HepG2 (cell line): ENCODE results near the gene LITAF. TPM values are rescaled to one million over a fixed set of nuclear protein-coding genes. Genes with fewer than 3 reads are reported as not detected.

Experiments used
- ATAC-seq: fragments of 200-7000 bp; cut with Tn5 transposase; 3 replicates; pipeline ENCODE4 v1.9.1; 2020; ENCODE audit warnings: mild to moderate bottlenecking, moderate library complexity
- BruUV-seq: library from RNA; stranded (reverse); fragments of 400-500 nt; replicated peaks from 2 replicates; lab custom pipeline; 2021; lab: Mats Ljungman, UMichigan
- CTCF ChIA-PET: fragments of 300-600 bp; formaldehyde crosslinking; extraction: SDS; loops from one replicate; lab custom pipeline; 2021; ENCODE audit warnings: low total read pairs, inconsistent platforms, low intra/inter-chr PET ratio; lab: Yijun Ruan, JAX
- POLR2A ChIA-PET: fragments of 350-600 bp; sonication (Branson Sonifier 250); formaldehyde crosslinking; loops from one replicate; lab custom pipeline; 2020; ENCODE audit warnings: antibody characterized with exemption, inconsistent platforms; lab: Yijun Ruan, JAX
- DNase-seq: peaks from one replicate; pipeline ENCODE4 v3.0.0-alpha.2; 2015; ENCODE audit warnings: low spot score
- FAIRE-seq: peaks from 3 replicates; lab custom pipeline; 2011; peaks lifted over from hg19 to GRCh38; lab: Jason Lieb, UNC
- H2AFZ ChIP-seq: one replicate; pipeline ENCODE4 v1.6.1; 2011; ENCODE audit warnings: low read length, inconsistent platforms
- H3K27ac ChIP-seq: fragments of 300-600 bp; 3 replicates; pipeline ENCODE4 v1.8.0; 2011; ENCODE audit warnings: mixed run types, mild to moderate bottlenecking, mixed read lengths, low read length, inconsistent platforms; ENCODE audit not compliant: insufficient read depth; ENCODE audit errors: extremely low read length
- H3K27me3 ChIP-seq, 2 experiments: fragments of 200-600 bp in 1 of 2; 2 replicates in 1 of 2; 3 replicates in 1 of 2; pipeline versions ENCODE4 v1.6.0 to v1.8.0; 2011; ENCODE audit warnings: low read length in 2 of 2, mild to moderate bottlenecking in 2 of 2, moderate library complexity in 2 of 2, inconsistent platforms in 1 of 2; ENCODE audit not compliant: insufficient read depth in 2 of 2, control insufficient read depth in 1 of 2
- H3K36me3 ChIP-seq, 2 experiments: fragments of 200-600 bp in 1 of 2; replicated peaks in 1 of 2; 2 replicates in 1 of 2; 3 replicates in 1 of 2; pipeline versions ENCODE4 v1.5.1 to v1.8.0; 2011; ENCODE audit warnings: low read length in 2 of 2, inconsistent platforms in 1 of 2; ENCODE audit not compliant: insufficient read depth in 2 of 2, control insufficient read depth in 1 of 2
- H3K4me1 ChIP-seq: 2 replicates; pipeline ENCODE4 v1.5.1; 2012; ENCODE audit warnings: low read length, inconsistent platforms; ENCODE audit not compliant: insufficient read depth
- H3K4me2 ChIP-seq: 2 replicates; pipeline ENCODE4 v1.6.0; 2011; ENCODE audit warnings: low read depth, low read length, inconsistent platforms
- H3K4me3 ChIP-seq, 3 experiments: fragments of 200-600 bp in 1 of 3; sonication (generic), shearing (Covaris generic) in 1 of 3; replicated peaks in 1 of 3; 2 replicates each; pipeline ENCODE4 v1.5.1; 2011 to 2016; ENCODE audit warnings: low read length in 3 of 3, inconsistent platforms in 2 of 3, low read depth in 2 of 3, mild to moderate bottlenecking in 2 of 3, control low read depth in 1 of 3, mixed read lengths in 1 of 3; ENCODE audit not compliant: insufficient read depth in 1 of 3
- H3K79me2 ChIP-seq: one replicate; pipeline ENCODE4 v1.6.1; 2011; ENCODE audit warnings: low read length, inconsistent platforms; ENCODE audit not compliant: insufficient read depth
- H3K9ac ChIP-seq: 2 replicates; pipeline ENCODE4 v1.6.0; 2011; ENCODE audit warnings: mild to moderate bottlenecking, low read depth, low read length, inconsistent platforms; ENCODE audit not compliant: insufficient read depth
- H3K9me3 ChIP-seq: 2 replicates; pipeline ENCODE4 v1.5.1; 2012; ENCODE audit warnings: mild to moderate bottlenecking, low read length
- H4K20me1 ChIP-seq: 2 replicates; pipeline ENCODE4 v1.6.0; 2011; ENCODE audit warnings: inconsistent platforms, mild to moderate bottlenecking, low read length, moderate library complexity; ENCODE audit not compliant: insufficient read depth
- DR1 ChIP-seq: sonication (generic); formaldehyde crosslinking; IDR thresholded peaks from 2 replicates; pipeline ENCODE4 v1.8.0; 2021; ENCODE audit warnings: mild to moderate bottlenecking, missing genetic modification reagents, inconsistent platforms
- FOXJ3 ChIP-seq: sonication (generic); formaldehyde crosslinking; IDR thresholded peaks from 2 replicates; pipeline ENCODE4 v1.4.0; 2020; ENCODE audit warnings: missing genetic modification reagents, mild to moderate bottlenecking, borderline replicate concordance
- HOXA3 ChIP-seq: sonication (generic); formaldehyde crosslinking; IDR thresholded peaks from 2 replicates; pipeline ENCODE4 v1.5.0; 2020; ENCODE audit warnings: missing genetic modification reagents
- MTF2 ChIP-seq: sonication (generic); formaldehyde crosslinking; IDR thresholded peaks from 2 replicates; pipeline ENCODE4 v1.5.0; 2020; ENCODE audit warnings: missing genetic modification reagents, borderline replicate concordance
- ZFYVE20 ChIP-seq: sonication (generic); formaldehyde crosslinking; IDR thresholded peaks from 2 replicates; pipeline ENCODE4 v1.8.0; 2023; ENCODE audit warnings: low read depth, mild to moderate bottlenecking, moderate library complexity, missing genetic modification reagents, borderline replicate concordance
- ZNF331 ChIP-seq: sonication (generic); formaldehyde crosslinking; IDR thresholded peaks from 2 replicates; pipeline ENCODE4 v1.4.0; 2020; ENCODE audit warnings: missing genetic modification reagents
- ZSCAN25 ChIP-seq: sonication (generic); formaldehyde crosslinking; IDR thresholded peaks from 2 replicates; pipeline ENCODE4 v1.8.0; 2022; ENCODE audit warnings: mild to moderate bottlenecking, missing genetic modification reagents
- WGBS: methylation state at CpG from one replicate; pipeline ENCODE4 v1.1.6; 2017; ENCODE audit warnings: low lambda C conversion rate; 5-methylcytosine and 5-hydroxymethylcytosine counted together
- in situ Hi-C: cut with HindIII; loops from 2 replicates; pipeline ENCODE4 v1.10.0; 2017; ENCODE audit warnings: low pct_unique_long_range_greater_than_20kb; ENCODE audit not compliant: extremely low pct_ligation_motif_present
- intact Hi-C: fragments of 100-400 bp; cut with micrococcal nuclease; formaldehyde crosslinking; loops from one replicate; pipeline ENCODE4 v1.10.0; 2022; ENCODE audit not compliant: unreplicated experiment
- polyA plus RNA-seq, 8 experiments: library from polyadenylated mRNA; depleted of rRNA in 3 of 8; stranded (reverse) in 7 of 8; unstranded in 1 of 8; fragments of >200 nt; fragmentation: Illumina TruSeq in 4 of 8; extraction: Trizol in 4 of 8; gene quantifications; 2 replicates each; pipeline versions ENCODE4 v1.2.1 to v1.2.3, GENCODE V29; 2011 to 2016; ENCODE audit warnings: low read depth in 4 of 8, missing spikeins in 1 of 8, mixed read lengths in 1 of 8; ENCODE audit not compliant: insufficient read depth in 1 of 8
- total RNA-seq, 5 experiments: library from RNA; depleted of rRNA; stranded (reverse); fragments of >200 nt; fragmentation: Illumina TruSeq; extraction: Trizol; gene quantifications; 2 replicates each; pipeline ENCODE4 v1.2.3, GENCODE V29; 2016; ENCODE audit warnings: low read depth in 1 of 5
- TF ChIP-seq, protein P1 (sequence below): sonication (generic); formaldehyde crosslinking; IDR thresholded peaks from 2 replicates; pipeline ENCODE4 v1.5.1; 2020; ENCODE audit warnings: mild to moderate bottlenecking, missing genetic modification reagents
- TF ChIP-seq, protein P2 (sequence below): sonication (generic); formaldehyde crosslinking; IDR thresholded peaks from 2 replicates; pipeline ENCODE4 v1.4.0; 2020; ENCODE audit warnings: missing genetic modification reagents

Gene LITAF
- total and polyA plus RNA-seq, 2 of the 13 experiments (the other 11 are each of a cell fraction or from before 2014, with no cell fraction given): 80.1 to 141 TPM

DNA sequence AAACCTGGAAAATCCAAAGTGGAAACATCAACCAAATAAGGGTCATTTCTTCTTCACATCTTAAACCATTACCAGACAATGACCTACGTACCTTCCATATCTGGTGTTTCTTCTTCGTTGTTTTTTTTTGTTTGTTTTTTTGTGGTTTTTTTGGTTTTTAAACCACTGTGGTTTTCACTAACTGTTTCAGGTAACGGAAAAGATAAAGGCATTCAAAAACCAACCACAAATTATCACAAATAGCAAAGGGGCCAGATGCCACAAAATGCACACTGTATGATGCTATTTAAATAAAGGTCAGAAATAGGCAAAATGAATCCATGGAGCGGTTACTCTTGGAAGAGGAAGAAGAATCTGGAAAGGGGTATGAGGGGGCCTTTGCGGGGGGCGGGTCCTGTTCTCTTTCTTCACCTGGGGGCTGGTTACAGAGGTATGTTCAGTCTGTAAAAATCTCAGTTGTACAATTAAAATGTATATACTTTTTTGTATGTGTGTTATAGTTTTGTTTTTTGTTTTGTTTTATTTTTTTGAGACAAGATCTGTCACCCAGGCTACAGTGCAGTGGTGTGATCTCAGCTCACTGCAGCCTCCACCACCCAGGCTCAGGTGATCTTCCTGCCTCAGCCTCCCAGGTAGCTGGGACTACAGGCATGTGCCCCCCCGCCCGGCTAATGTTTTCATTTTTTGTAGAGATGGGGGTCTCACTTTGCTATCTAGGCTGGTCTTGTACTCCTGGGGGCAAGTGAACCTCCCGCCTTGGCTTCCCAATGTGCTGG, 29.6 kb downstream of the LITAF start:
- H3K36me3 ChIP-seq: peaks cover 30 to 59% of the 10 kb centered on the region in 2 experiments
- TF ChIP-seq ZSCAN25 (CRISPR knock-in tag): 0 out of 2 replicates have a peak, but pooled peaks have one; percentile 16
- no peak for TF ChIP-seq ZFYVE20 (CRISPR knock-in tag)
- H3K9ac ChIP-seq: no peak overlapping the region
- ChIA-PET POLR2A (no interaction called here), CTCF (no interaction called here)
- H3K4me3 ChIP-seq: no peak overlapping the region
- H2AFZ ChIP-seq: no peak overlapping the region
- H3K9me3 ChIP-seq: peaks cover 20% of the 10 kb centered on the region
- H4K20me1 ChIP-seq: no peaks in the 10 kb centered on the region; the same call in 1 of the 2 replicates
- no peak overlapping the region for H3K4me2 ChIP-seq
- BruUV-seq: no TSS peak
- FAIRE-seq (no peak), ATAC-seq (no peak), DNase-seq (no peak)
- H3K27ac ChIP-seq: no peak overlapping the region
- no peaks in the 10 kb centered on the region for H3K27me3 ChIP-seq
- H3K79me2 ChIP-seq: peaks cover 44% of the 10 kb centered on the region
- in situ Hi-C loops: no loop called here
- intact Hi-C loops: no loop called here
- 84% methylated on average over 9 of the region's 9 CpGs for WGBS
- H3K4me1 ChIP-seq: peaks cover 34% of the 10 kb centered on the region

DNA sequence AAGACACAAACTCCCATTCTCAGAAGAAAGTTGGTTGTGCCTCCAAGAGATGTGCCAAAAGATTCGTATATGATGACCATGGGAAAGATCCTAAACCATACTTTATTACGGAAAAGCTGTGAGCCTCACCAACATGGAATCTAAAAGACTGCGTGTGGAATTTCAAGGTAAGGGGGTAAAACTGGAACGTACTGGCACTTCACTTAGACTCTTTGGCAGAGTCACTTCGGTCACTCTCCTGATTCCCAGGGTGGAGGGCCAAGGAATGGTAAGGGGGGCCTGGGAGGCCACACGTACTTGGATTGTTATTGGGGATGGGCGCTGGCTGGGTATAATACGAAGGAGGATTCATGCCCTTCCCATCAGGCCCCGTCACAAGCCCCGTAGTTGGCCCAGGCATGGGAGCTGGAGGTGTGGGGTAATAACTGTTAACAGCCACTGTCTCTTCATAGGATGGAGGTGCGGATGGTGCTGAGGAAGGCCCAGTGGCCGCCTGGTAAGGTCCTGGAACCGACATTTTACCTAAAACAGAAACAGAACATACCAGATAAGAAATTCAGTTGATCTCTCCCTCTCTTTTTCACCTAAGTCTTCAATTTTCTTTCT, 30.4 kb downstream of the LITAF start:
- no peak for ATAC-seq
- ChIA-PET CTCF (no interaction called here), POLR2A (no interaction called here)
- Histone ChIP-seq H2AFZ (no peak overlapping the region), H4K20me1 (no peaks in the 10 kb centered on the region; the same call in 1 of the 2 replicates), H3K27me3 (no peaks in the 10 kb centered on the region), H3K4me2 (no peak overlapping the region), H3K4me3 (no peak overlapping the region), H3K9ac (no peak overlapping the region), H3K27ac (no peak overlapping the region), H3K4me1 (peaks cover 28% of the 10 kb centered on the region), H3K79me2 (peaks cover 37% of the 10 kb centered on the region), H3K36me3 (peaks cover 38 to 66% of the 10 kb centered on the region in 2 experiments), H3K9me3 (peaks cover 20% of the 10 kb centered on the region)
- no TSS peak for BruUV-seq
- DNase-seq: no peak
- FAIRE-seq: no peak
- 96% methylated on average over 13 of the region's 13 CpGs for WGBS
- in situ Hi-C loops (no loop called here), intact Hi-C loops (no loop called here)
- TF ChIP-seq, protein P1, sequence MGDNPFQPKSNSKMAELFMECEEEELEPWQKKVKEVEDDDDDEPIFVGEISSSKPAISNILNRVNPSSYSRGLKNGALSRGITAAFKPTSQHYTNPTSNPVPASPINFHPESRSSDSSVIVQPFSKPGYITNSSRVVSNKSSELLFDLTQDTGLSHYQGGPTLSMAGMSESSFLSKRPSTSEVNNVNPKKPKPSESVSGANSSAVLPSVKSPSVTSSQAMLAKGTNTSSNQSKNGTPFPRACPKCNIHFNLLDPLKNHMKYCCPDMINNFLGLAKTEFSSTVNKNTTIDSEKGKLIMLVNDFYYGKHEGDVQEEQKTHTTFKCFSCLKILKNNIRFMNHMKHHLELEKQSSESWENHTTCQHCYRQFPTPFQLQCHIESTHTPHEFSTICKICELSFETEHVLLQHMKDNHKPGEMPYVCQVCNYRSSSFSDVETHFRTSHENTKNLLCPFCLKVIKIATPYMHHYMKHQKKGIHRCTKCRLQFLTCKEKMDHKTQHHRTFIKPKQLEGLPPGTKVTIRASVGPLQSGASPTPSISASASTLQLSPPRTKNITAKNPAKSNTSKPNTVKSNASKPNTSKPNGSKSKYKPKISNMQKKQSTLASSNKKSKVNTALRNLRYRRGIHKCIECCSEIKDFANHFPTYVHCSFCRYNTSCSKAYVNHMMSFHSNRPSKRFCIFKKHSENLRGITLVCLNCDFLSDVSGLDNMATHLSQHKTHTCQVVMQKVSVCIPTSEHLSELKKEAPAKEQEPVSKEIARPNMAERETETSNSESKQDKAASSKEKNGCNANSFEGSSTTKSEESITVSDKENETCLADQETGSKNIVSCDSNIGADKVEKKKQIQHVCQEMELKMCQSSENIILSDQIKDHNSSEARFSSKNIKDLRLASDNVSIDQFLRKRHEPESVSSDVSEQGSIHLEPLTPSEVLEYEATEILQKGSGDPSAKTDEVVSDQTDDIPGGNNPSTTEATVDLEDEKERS (CRISPR knock-in tag): peak; percentile 98
- TF ChIP-seq, protein P2, sequence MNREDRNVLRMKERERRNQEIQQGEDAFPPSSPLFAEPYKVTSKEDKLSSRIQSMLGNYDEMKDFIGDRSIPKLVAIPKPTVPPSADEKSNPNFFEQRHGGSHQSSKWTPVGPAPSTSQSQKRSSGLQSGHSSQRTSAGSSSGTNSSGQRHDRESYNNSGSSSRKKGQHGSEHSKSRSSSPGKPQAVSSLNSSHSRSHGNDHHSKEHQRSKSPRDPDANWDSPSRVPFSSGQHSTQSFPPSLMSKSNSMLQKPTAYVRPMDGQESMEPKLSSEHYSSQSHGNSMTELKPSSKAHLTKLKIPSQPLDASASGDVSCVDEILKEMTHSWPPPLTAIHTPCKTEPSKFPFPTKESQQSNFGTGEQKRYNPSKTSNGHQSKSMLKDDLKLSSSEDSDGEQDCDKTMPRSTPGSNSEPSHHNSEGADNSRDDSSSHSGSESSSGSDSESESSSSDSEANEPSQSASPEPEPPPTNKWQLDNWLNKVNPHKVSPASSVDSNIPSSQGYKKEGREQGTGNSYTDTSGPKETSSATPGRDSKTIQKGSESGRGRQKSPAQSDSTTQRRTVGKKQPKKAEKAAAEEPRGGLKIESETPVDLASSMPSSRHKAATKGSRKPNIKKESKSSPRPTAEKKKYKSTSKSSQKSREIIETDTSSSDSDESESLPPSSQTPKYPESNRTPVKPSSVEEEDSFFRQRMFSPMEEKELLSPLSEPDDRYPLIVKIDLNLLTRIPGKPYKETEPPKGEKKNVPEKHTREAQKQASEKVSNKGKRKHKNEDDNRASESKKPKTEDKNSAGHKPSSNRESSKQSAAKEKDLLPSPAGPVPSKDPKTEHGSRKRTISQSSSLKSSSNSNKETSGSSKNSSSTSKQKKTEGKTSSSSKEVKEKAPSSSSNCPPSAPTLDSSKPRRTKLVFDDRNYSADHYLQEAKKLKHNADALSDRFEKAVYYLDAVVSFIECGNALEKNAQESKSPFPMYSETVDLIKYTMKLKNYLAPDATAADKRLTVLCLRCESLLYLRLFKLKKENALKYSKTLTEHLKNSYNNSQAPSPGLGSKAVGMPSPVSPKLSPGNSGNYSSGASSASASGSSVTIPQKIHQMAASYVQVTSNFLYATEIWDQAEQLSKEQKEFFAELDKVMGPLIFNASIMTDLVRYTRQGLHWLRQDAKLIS (CRISPR knock-in tag): no peak
- TF ChIP-seq DR1 (CRISPR knock-in tag) (peak; percentile 30; the same call in 1 of the 2 replicates), FOXJ3 (0 out of 2 replicates have a peak, but pooled peaks have one; percentile 13), HOXA3 (CRISPR knock-in tag) (0 out of 2 replicates have a peak, but pooled peaks have one; percentile 21), ZNF331 (CRISPR knock-in tag) (peak; percentile 25; the same call in 1 of the 2 replicates), MTF2 (CRISPR knock-in tag) (no peak)
